ENCODE results near the gene ORM2.
"Not testable (repeated sequence)": the region's sequence is repeated elsewhere in the genome, so short reads cannot be mapped to it uniquely, and the experiment has no call there.

DNA sequence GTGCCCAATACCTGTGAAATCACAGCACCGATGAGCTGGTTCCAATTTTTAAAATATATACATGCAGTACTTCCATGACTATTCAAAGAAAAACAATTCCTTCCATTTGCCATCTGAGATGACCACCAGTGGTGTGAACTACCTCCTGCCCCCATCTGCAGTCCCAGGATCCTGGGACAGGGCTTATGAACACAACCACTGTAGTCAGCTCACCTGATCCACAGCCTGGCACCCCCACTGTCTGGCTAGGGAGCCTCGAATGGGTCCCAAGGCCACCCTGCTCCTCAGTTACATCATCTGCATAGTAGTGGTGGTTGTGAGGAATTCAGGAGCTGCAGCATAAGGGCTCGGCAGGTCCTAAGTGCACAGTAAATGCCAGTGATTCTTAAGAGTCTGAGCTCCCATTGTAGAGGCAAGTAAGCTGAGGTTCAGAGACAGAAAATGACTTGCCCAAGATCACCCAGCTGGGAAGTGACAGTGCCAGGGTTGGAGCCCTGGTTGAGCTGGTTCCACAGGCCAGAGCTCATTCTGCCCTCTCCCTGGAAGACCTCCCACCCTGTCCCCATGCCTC is 3.9 kb upstream of the ORM2 start:
- TF ChIP-seq RAD21 (IDR thresholded peaks at IDR 0.05; ENCODE audit: low read length); CEBPB (IDR thresholded peaks at IDR 0.05; ENCODE audit: low read depth, low read length): not testable (repeated sequence)

All from IMR-90 (cell line).